Tibial artery (tissue), 4 donors: ENCODE results near the gene FUNDC2.

ENCODE experiments used
- DNase-seq, 2 donors: peaks; one replicate each; pipeline ENCODE4 v3.0.0-alpha.2; 2019
- H3K27ac ChIP-seq, 2 donors: fragments of 200-600 bp; sonication (generic) in 1 of 2; 1 replicate in 1 of 2; 2 replicates in 1 of 2; pipeline ENCODE4 v1.5.1; 2018 to 2019; ENCODE audit warnings: mild to moderate bottlenecking in 1 of 2
- H3K27me3 ChIP-seq, 2 donors: fragments of 200-600 bp; sonication (generic) in 1 of 2; one replicate each; pipeline versions ENCODE4 v1.5.1 to v1.6.0; 2016 to 2019
- H3K36me3 ChIP-seq, 3 donors: fragments of 200-600 bp; sonication (generic) in 2 of 3; one replicate each; pipeline ENCODE4 v1.5.1; 2016 to 2019; ENCODE audit warnings: mild to moderate bottlenecking in 2 of 3
- H3K4me1 ChIP-seq, 4 donors: fragments of 200-600 bp; sonication (generic) in 2 of 4; 1 replicate in 3 of 4; 2 replicates in 1 of 4; pipeline ENCODE4 v1.5.1; 2016 to 2019
- H3K4me3 ChIP-seq, 2 donors: fragments of 200-600 bp; sonication (generic) in 1 of 2; 1 replicate in 1 of 2; 2 replicates in 1 of 2; pipeline ENCODE4 v1.5.1; 2018 to 2019; ENCODE audit warnings: mild to moderate bottlenecking in 2 of 2
- H3K9me3 ChIP-seq, 3 donors: fragments of 200-600 bp; sonication (generic) in 1 of 3; one replicate each; pipeline ENCODE4 v1.5.1; 2016 to 2019
- intact Hi-C: fragments of 100-400 bp; cut with DNase I; formaldehyde crosslinking; loops from one replicate; pipeline ENCODE4 v1.15.0; 2023; ENCODE audit warnings: low total_unique reads
- TF ChIP-seq, protein P1 (sequence below), 2 experiments: fragments of 200-600 bp in 1 of 2; fragments of 450-650 bp in 1 of 2; IDR thresholded peaks; one replicate each; pipeline ENCODE4 v1.5.1; 2017 to 2019; ENCODE audit warnings: antibody characterized with exemption in 2 of 2, mild to moderate bottlenecking in 1 of 2, moderate library complexity in 1 of 2

The FUNDC2 gene

DNA sequence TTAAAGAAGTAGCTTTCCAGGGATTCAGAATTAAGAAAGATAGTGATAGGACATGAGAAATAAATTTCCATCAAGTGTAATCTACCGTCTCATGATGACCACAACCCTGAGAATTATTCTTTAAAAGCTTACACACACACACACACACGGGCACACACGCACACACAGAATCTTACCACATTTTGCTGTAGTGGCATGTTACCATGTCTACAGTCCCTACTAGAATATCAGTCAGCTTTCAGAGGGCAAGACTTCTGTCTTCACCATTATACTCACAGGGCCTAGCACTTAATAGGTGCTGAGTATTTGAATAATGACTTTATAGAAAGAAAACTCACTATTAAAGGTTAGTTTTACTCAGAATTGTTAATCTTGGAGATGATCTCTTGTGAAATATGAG is 28.9 kb downstream of the FUNDC2 start:
- TF ChIP-seq, protein P1, sequence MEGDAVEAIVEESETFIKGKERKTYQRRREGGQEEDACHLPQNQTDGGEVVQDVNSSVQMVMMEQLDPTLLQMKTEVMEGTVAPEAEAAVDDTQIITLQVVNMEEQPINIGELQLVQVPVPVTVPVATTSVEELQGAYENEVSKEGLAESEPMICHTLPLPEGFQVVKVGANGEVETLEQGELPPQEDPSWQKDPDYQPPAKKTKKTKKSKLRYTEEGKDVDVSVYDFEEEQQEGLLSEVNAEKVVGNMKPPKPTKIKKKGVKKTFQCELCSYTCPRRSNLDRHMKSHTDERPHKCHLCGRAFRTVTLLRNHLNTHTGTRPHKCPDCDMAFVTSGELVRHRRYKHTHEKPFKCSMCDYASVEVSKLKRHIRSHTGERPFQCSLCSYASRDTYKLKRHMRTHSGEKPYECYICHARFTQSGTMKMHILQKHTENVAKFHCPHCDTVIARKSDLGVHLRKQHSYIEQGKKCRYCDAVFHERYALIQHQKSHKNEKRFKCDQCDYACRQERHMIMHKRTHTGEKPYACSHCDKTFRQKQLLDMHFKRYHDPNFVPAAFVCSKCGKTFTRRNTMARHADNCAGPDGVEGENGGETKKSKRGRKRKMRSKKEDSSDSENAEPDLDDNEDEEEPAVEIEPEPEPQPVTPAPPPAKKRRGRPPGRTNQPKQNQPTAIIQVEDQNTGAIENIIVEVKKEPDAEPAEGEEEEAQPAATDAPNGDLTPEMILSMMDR (IDR thresholded peaks at IDR 0.05): no peak
- no peak overlapping the region for H3K27ac ChIP-seq
- H3K4me3 ChIP-seq: no peak overlapping the region
- no peak for DNase-seq
- H3K9me3 ChIP-seq: no peaks in the 10 kb centered on the region
- peaks cover 0 to 5% (median 0%) of the 10 kb centered on the region in 3 donors for H3K36me3 ChIP-seq
- no peaks in the 10 kb centered on the region for H3K27me3 ChIP-seq
- intact Hi-C loops: loop anchor here (5.0 kb wide), 1 partner anchor 73 kb away; no protein-coding TSS in a partner anchor
- H3K4me1 ChIP-seq: peaks cover 0 to 8% (median 0%) of the 10 kb centered on the region in 4 donors

DNA sequence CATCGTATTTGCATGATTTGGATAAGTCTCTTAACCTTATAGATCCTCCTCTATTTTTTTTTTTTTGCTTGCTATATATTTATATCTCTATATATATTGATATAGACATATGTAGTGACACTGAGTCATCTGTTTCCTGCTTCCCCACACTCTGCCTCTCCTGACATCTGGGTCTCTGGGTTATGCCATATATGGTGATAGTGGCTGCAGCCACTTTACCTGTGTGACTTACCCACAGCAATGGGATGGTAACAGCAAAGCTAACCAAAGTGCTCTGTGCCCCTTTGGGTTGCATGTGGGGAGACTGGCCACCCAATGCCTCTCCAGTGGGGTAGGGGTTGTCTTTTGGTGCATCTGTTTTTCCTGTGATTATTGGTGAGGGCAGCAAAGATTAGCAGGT is 29.8 kb downstream of the FUNDC2 start:
- Histone ChIP-seq H3K36me3 (peaks cover 0 to 5% (median 0%) of the 10 kb centered on the region in 3 donors), H3K4me1 (peaks cover 0 to 8% (median 0%) of the 10 kb centered on the region in 4 donors), H3K4me3 (no peak overlapping the region), H3K27ac (peak overlapping the region in 1 of 2 donors; percentile 61), H3K9me3 (no peaks in the 10 kb centered on the region), H3K27me3 (no peaks in the 10 kb centered on the region)
- TF ChIP-seq, protein P1 (IDR thresholded peaks at IDR 0.05): no peak
- intact Hi-C loops: loop anchor here (5.0 kb wide), 1 partner anchor 74 kb away; no protein-coding TSS in a partner anchor
- no peak for DNase-seq

DNA sequence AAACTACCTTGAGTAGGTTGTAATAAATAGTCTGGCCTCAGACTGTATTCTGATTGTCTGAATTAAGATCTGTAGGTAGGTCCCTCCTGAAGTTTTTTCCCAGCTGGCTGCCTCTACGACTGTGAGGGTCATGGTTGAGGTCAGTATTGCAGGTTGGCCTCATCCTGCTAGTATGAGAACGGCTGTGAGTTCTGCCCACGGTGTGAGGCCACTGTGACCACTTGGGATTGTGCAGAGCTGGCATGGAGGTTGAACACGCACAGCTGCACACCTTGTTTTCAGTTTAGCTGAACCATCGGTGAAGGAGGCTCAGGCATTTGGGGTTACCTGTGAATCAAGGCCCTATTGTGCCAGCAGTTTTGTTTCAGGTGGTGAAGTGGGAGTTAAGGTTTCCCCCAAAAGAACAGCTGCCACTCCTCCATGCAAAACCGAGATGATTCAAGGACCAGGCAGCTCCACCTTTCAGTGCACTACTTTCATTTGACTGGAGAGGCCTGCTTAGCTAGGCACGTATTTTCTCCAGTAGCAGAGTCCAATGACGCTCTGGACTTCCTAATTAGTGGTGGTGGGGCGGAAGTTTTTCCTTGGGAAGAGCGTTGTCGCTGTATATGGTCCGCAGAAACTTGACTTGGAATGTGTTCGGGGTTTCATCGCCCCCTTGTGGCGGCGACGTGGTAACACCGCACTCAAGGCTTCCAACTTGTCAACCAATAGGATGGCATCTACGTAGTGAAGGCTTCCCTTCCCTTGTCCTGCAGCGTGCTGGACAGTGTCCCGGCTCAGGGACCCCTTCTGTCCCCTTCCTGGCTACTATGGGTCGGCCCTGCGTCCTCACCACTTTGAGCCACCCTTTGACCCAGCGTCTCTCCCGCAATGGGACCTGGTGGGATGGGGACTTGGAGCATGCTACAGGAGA is 30.5 kb downstream of the FUNDC2 start:
- H3K4me3 ChIP-seq: peak overlapping the region; percentile 6 to 22
- peak overlapping the region; percentile 21 to 61 for H3K27ac ChIP-seq
- DNase-seq: peak; percentile 53 to 77
- H3K36me3 ChIP-seq: peaks cover 0 to 5% (median 0%) of the 10 kb centered on the region in 3 donors
- no peaks in the 10 kb centered on the region for H3K9me3 ChIP-seq
- TF ChIP-seq, protein P1 (IDR thresholded peaks at IDR 0.05): peak; percentile 58 to 71
- H3K27me3 ChIP-seq: no peaks in the 10 kb centered on the region
- peaks cover 0 to 8% (median 0%) of the 10 kb centered on the region in 4 donors for H3K4me1 ChIP-seq
- intact Hi-C loops: loop anchor here (5.0 kb wide), 1 partner anchor 75 kb away; no protein-coding TSS in a partner anchor

DNA sequence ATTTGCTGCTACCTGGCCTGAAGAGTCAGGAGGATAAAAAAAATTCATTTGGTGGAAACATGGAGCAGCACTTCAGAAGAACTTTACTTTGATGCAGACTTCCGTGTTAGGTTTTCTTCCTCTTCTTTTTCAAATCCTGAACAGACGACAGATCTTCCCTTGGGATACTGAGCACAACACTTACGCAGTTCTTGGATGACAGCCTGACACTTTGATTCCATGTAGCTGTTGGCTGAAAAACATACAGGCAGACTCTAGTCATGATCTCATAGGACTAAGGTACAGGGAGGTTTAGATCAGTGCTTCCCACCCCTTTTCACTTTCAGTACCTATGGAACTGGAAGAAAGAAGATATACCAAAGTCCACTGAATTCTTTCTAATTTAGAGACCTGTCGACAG is 35.1 kb downstream of the FUNDC2 start:
- H3K27me3 ChIP-seq: no peaks in the 10 kb centered on the region
- H3K27ac ChIP-seq: no peak overlapping the region
- H3K4me1 ChIP-seq: peaks cover 0 to 5% (median 0%) of the 10 kb centered on the region in 4 donors
- TF ChIP-seq, protein P1 (IDR thresholded peaks at IDR 0.05): no peak
- H3K36me3 ChIP-seq: peaks cover 0 to 5% (median 0%) of the 10 kb centered on the region in 3 donors
- no peak overlapping the region for H3K4me3 ChIP-seq
- no peaks in the 10 kb centered on the region for H3K9me3 ChIP-seq
- DNase-seq: no peak
- intact Hi-C loops: no loop called here

DNA sequence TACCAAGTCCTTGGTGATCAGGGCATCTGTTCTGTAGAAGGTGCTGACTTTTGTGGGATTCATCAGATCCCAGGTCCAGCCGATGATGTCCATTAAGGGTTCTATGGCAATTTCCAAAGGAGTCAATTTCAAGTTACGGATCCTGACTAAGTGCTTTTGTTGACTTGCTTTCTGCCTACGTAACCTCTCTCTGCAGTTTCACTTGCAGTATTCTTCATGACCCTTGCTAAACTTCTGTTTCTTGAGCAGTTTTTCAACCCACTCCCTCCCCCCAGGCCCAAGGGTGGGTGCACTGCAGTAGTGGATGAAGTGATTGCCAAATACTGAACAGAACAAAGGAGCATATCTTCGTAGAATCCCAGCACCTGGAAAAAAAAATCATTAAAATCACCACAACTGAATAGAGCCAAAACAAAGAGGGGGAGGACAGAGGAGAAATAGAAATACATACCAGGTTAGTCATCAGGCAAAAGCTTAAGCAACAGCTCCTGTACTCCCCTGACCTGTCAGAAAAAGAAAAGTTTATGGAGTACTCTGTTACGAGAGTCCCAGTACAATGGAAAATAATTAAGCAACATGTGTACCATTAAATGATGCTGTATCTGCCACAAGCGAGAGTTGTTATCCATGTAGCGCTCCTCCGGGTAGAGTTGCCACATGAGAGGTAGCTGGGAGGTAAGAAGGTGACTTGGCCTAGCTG is 38.5 kb downstream of the FUNDC2 start:
- H3K4me1 ChIP-seq: peaks cover 0 to 18% (median 0%) of the 10 kb centered on the region in 4 donors
- H3K27ac ChIP-seq: no peak overlapping the region
- H3K36me3 ChIP-seq: no peaks in the 10 kb centered on the region
- no peaks in the 10 kb centered on the region for H3K9me3 ChIP-seq
- TF ChIP-seq, protein P1 (IDR thresholded peaks at IDR 0.05): no peak
- intact Hi-C loops: no loop called here
- DNase-seq: no peak
- no peaks in the 10 kb centered on the region for H3K27me3 ChIP-seq
- H3K4me3 ChIP-seq: no peak overlapping the region
